Measurements from ENCODE around the gene PREX1.

Gene PREX1

GRCh38 chr20:48610996-48611395, 216.8 kb downstream of the PREX1 start:
- H3K27me3 Mint-ChIP-seq (ENCODE audit: low read depth): peaks cover 23% of the 10 kb centered on the region
- no peak for TF ChIP-seq CTCF (IDR thresholded peaks at IDR 0.05; ENCODE audit: unreplicated experiment in 3 of 3)
- no peaks in the 10 kb centered on the region for H3K36me3 Mint-ChIP-seq (ENCODE audit: low read depth)
- peaks cover 23% of the 10 kb centered on the region for H3K4me1 Mint-ChIP-seq
- H3K9me3 Mint-ChIP-seq: no peaks in the 10 kb centered on the region
- no peak overlapping the region for H3K27ac Mint-ChIP-seq
- H3K4me3 Mint-ChIP-seq: no peak overlapping the region

- H3K36me3 Mint-ChIP-seq (ENCODE audit: low read depth): no peaks in the 10 kb centered on the region
- no peak for TF ChIP-seq CTCF (IDR thresholded peaks at IDR 0.05; ENCODE audit: unreplicated experiment in 3 of 3)
- H3K9me3 Mint-ChIP-seq: no peaks in the 10 kb centered on the region
- H3K4me3 Mint-ChIP-seq: no peak overlapping the region
- H3K4me1 Mint-ChIP-seq: peaks cover 32% of the 10 kb centered on the region
- H3K27ac Mint-ChIP-seq: no peak overlapping the region
- H3K27me3 Mint-ChIP-seq (ENCODE audit: low read depth): peaks cover 23% of the 10 kb centered on the region
These were observed 218.3 kb downstream of the PREX1 start for GRCh38 chr20:48609491-48609978.

GRCh38 chr20:48608756-48609155, 219.0 kb downstream of the PREX1 start:
- H3K9me3 Mint-ChIP-seq: no peaks in the 10 kb centered on the region
- H3K4me1 Mint-ChIP-seq: peaks cover 40% of the 10 kb centered on the region
- no peak for TF ChIP-seq CTCF (IDR thresholded peaks at IDR 0.05; ENCODE audit: unreplicated experiment in 3 of 3)
- H3K27ac Mint-ChIP-seq: no peak overlapping the region
- no peaks in the 10 kb centered on the region for H3K36me3 Mint-ChIP-seq (ENCODE audit: low read depth)
- H3K27me3 Mint-ChIP-seq (ENCODE audit: low read depth): peaks cover 23% of the 10 kb centered on the region
- no peak overlapping the region for H3K4me3 Mint-ChIP-seq

- Mint-ChIP-seq H3K4me1 (peaks cover 52% of the 10 kb centered on the region), H3K36me3 (ENCODE audit: low read depth) (no peaks in the 10 kb centered on the region), H3K9me3 (peaks cover 2% of the 10 kb centered on the region), H3K4me3 (no peak overlapping the region), H3K27ac (peak overlapping the region in 2 of 3 experiments; percentile 57 to 59), H3K27me3 (ENCODE audit: low read depth) (peaks cover 29% of the 10 kb centered on the region)
- TF ChIP-seq CTCF (IDR thresholded peaks at IDR 0.05; ENCODE audit: unreplicated experiment in 3 of 3): no peak
These were observed 220.3 kb downstream of the PREX1 start for GRCh38 chr20:48607544-48607865.

GRCh38 chr20:48606841-48607543, 220.8 kb downstream of the PREX1 start:
- no peak overlapping the region for H3K4me3 Mint-ChIP-seq
- H3K27me3 Mint-ChIP-seq (ENCODE audit: low read depth): peaks cover 32% of the 10 kb centered on the region
- H3K27ac Mint-ChIP-seq: no peak overlapping the region
- no peak for TF ChIP-seq CTCF (IDR thresholded peaks at IDR 0.05; ENCODE audit: unreplicated experiment in 3 of 3)
- peaks cover 5% of the 10 kb centered on the region for H3K9me3 Mint-ChIP-seq
- H3K36me3 Mint-ChIP-seq (ENCODE audit: low read depth): no peaks in the 10 kb centered on the region
- peaks cover 57% of the 10 kb centered on the region for H3K4me1 Mint-ChIP-seq
